Effector memory CD8-positive, alpha-beta T cell (primary cell): ENCODE measurements around the gene MZF1.

ENCODE experiments used
- ATAC-seq: fragments of 150-1000 bp; cut with Tn5 transposase; replicated peaks from 2 replicates; pipeline ENCODE4 v1.10.0; 2021; ENCODE audit warnings: mild to moderate bottlenecking, moderate library complexity
- DNase-seq, 3 experiments: peaks; one replicate each; pipeline ENCODE4 v3.0.0; 2021
- H3K27ac Mint-ChIP-seq, 2 donors: one replicate each; pipeline ENCODE4 v1.8.0; 2022; ENCODE audit warnings: mild to moderate bottlenecking in 2 of 2, mixed read lengths in 2 of 2, moderate library complexity in 2 of 2
- H3K27me3 Mint-ChIP-seq, 2 donors: one replicate each; pipeline ENCODE4 v1.8.0; 2022; ENCODE audit warnings: mixed read lengths in 2 of 2
- H3K36me3 Mint-ChIP-seq: one replicate; pipeline ENCODE4 v1.8.0; 2022; ENCODE audit warnings: mild to moderate bottlenecking, moderate library complexity, mixed read lengths; ENCODE audit not compliant: insufficient read depth
- H3K4me1 Mint-ChIP-seq, 2 donors: one replicate each; pipeline ENCODE4 v1.8.0; 2022; ENCODE audit warnings: low read depth in 2 of 2, mixed read lengths in 2 of 2
- H3K4me3 Mint-ChIP-seq, 2 donors: one replicate each; pipeline ENCODE4 v1.8.0; 2022; ENCODE audit warnings: mild to moderate bottlenecking in 2 of 2, mixed read lengths in 2 of 2, moderate library complexity in 2 of 2
- H3K9me3 Mint-ChIP-seq, 2 donors: one replicate each; pipeline ENCODE4 v1.8.0; 2022; ENCODE audit warnings: mixed read lengths in 2 of 2

The MZF1 gene

DNA sequence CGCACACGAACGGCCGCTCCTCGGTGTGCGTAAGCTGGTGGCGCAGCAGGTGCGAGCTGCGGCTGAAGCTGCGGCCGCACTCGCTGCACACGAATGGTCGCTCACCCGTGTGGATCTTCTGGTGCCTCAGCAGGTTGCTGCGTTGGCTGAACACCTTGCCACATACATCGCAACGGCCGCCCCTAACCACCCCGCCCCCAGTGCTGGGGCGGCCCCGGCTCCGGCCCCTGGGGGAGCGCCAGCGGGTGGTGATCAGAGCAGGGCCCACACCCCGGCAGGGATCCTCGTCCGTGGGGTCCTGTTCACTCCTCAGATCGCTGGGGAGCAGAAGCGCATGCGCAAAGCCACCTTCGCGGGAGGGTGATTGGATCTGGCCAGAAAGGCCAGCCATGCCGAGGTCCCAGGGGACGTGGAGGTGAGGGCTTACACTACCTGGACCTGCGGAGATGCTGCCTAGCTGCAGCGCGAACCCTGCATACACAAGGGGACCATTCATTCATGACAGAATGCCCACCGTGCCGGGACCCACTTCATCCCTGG lies 10.0 kb downstream of the MZF1 start:
- Mint-ChIP-seq H3K27me3 (no peaks in the 10 kb centered on the region), H3K27ac (peak overlapping the region; percentile 41 to 49), H3K36me3 (peaks cover 28% of the 10 kb centered on the region), H3K9me3 (no peaks in the 10 kb centered on the region), H3K4me3 (peak overlapping the region; percentile 80 to 99), H3K4me1 (peaks cover 21 to 28% of the 10 kb centered on the region in 2 donors)
- DNase-seq (no peak), ATAC-seq (no peak)

DNA sequence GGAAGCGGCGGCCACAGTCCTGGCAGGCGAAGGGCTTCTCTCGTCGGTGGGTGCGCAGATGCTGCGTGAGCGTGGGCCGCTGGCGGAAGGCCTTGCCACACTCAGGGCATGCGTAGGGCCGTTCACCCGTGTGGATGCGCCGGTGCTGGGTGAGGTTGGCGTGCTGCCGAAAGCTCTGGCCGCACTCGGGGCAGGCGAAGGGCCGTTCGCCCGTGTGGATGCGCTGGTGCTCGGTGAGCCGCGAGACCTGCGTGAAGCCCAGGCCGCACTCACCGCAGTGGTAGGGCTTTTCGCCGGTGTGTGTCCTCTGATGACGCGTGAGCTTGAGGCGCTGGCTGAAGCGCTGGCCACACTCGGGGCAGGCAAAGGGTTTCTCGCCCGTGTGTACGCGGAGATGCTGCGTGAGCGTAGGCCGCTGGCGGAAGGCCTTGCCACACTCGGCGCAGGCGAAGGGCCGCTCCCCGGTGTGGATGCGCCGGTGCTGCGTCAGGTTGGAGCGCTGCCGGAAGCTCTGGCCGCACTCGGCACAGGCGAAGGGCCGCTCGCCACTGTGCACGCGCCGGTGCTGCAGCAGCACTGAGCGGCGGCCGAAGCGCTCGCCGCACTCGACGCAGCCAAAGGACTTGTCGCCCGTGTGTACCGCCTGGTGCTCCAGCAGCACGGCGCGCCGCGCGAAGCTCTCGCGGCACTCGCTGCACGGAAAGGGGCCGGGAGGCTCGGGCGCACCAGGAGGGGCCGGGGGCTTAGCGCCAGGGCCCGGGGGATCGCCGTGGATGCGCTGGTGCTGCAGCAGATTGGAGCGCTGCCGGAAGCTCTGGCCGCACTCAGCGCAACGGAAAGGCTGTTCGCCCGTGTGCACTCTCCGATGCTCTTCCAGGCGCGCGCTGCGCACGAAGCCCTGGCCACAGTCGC lies 10.8 kb downstream of the MZF1 start:
- ATAC-seq, result no peak
- Mint-ChIP-seq H3K9me3 (no peaks in the 10 kb centered on the region), H3K27me3 (no peaks in the 10 kb centered on the region), H3K27ac (peak overlapping the region; percentile 41 to 86), H3K4me3 (peak overlapping the region; percentile 80 to 99), H3K4me1 (peaks cover 29 to 35% of the 10 kb centered on the region in 2 donors), H3K36me3 (peaks cover 35% of the 10 kb centered on the region)
- no peak for DNase-seq

DNA sequence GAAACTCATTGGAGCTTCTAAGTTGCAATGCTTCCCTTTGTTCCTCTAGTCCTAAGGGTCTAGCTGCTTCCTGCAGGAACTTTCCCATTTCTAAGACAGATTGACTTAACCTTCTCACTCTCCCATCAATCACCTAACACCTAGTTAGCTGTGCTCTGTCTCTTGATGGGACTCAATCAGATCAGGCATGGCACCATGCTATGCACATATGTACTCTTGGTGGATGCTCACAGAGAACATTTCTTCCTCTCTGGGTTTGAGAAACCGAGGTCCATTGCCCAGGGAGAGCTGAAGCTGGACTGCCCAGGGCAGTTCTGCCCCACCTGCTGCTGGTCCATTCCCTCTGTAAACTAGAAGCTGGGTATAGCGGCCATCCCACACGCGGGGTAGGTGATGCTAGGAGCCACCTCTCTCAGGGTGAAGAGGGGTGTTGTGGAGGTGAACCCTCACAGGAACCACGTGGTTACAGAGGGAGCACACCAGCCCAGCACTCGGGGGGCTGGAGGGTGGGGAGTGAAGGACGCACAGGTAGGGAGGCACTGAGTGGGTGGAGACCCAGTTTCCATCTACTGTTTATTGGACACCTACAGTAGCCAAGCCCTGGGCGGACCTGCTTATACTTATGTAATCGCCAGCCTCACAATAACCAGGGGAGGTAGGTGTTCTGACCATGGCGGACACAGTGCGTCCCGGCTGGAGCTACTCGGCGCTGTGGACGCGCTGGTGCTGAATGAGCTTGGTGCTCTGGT lies 11.6 kb downstream of the MZF1 start:
- H3K4me1 Mint-ChIP-seq, result peaks cover 36 to 43% of the 10 kb centered on the region in 2 donors
- no peaks in the 10 kb centered on the region for H3K9me3 Mint-ChIP-seq

DNA sequence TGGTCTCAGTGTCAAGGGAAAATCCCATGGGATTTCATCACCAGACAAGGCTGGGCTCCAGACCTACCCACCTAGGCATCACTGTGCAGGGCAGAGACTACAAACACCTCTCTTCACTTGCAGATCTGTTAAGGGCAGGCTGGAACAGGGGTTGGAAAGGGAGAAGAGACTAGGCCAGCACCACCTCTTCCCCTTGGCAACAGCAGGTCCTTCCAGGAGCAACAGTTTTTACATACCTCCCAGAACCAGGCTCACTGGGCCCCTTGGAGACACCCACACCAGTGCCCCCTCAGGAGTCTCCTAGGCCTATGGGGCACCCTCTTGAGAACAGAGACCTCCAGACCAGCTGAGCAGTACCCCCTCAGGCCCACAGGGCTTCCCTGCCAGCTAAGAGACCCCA lies 12.2 kb downstream of the MZF1 start:
- peak overlapping the region in 1 of 2 donors; percentile 38 for H3K27ac Mint-ChIP-seq
- no peaks in the 10 kb centered on the region for H3K9me3 Mint-ChIP-seq
- no peak for DNase-seq
- peak overlapping the region; percentile 80 to 99 for H3K4me3 Mint-ChIP-seq
- ATAC-seq, result no peak
- H3K27me3 Mint-ChIP-seq, result no peaks in the 10 kb centered on the region
- H3K36me3 Mint-ChIP-seq, result peaks cover 47% of the 10 kb centered on the region
- peaks cover 41 to 49% of the 10 kb centered on the region in 2 donors for H3K4me1 Mint-ChIP-seq

More for the DNA sequence above, 11.6 kb downstream of the MZF1 start:
- peak overlapping the region; percentile 80 to 99 for H3K4me3 Mint-ChIP-seq
- ATAC-seq (no peak), DNase-seq (no peak)
- H3K27ac Mint-ChIP-seq, result peak overlapping the region in 1 of 2 donors; percentile 86
- H3K36me3 Mint-ChIP-seq, result peaks cover 43% of the 10 kb centered on the region
- no peaks in the 10 kb centered on the region for H3K27me3 Mint-ChIP-seq

DNA sequence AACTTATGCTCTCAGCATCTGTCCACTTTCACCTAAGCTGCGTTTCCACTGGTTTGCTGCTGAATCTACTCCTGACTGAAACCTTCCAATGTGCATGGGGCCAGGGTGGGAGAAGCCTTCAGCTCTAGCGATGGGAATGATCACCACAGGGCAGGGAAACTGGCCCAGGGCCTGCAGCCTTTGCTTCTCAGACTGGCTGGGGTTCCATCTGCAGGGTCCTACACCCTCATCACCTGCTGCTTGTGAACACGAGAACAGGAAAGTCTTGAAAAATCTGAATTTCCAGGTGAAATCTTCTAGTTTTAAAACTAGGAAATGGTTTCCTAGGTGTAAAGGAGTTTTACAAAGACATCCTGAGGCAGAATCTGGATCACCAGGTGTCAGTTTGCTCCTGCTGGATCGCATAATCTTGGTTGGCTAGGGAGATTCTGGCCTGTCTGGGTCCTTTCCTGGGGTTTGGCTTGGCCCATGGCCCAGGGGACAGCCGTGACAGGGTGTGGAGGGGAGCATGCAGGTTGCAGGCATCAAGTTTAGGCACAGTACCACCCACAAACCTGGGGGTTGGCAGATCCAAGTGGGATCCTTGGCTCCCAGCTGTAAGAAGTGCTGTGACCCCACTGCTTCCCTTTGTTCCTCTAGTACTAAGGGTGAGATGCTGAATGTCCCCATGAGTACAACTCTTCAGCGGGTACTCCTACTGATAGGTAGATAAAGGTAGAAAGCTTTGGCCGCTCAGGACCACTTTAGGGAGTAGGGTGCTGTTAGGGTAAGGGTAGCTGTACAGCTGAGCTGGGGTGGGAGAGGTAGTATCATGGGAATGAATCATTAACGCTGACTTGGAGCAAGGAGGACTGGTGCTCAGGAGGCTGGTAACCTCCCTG lies 12.9 kb downstream of the MZF1 start:
- H3K27me3 Mint-ChIP-seq, result no peaks in the 10 kb centered on the region
- ATAC-seq (no peak), DNase-seq (no peak)
- H3K27ac Mint-ChIP-seq, result peak overlapping the region; percentile 95 to 99
- no peaks in the 10 kb centered on the region for H3K9me3 Mint-ChIP-seq
- H3K4me1 Mint-ChIP-seq, result peaks cover 43 to 53% of the 10 kb centered on the region in 2 donors
- H3K36me3 Mint-ChIP-seq, result peaks cover 53% of the 10 kb centered on the region
- peak overlapping the region; percentile 96 to 99 for H3K4me3 Mint-ChIP-seq

DNA sequence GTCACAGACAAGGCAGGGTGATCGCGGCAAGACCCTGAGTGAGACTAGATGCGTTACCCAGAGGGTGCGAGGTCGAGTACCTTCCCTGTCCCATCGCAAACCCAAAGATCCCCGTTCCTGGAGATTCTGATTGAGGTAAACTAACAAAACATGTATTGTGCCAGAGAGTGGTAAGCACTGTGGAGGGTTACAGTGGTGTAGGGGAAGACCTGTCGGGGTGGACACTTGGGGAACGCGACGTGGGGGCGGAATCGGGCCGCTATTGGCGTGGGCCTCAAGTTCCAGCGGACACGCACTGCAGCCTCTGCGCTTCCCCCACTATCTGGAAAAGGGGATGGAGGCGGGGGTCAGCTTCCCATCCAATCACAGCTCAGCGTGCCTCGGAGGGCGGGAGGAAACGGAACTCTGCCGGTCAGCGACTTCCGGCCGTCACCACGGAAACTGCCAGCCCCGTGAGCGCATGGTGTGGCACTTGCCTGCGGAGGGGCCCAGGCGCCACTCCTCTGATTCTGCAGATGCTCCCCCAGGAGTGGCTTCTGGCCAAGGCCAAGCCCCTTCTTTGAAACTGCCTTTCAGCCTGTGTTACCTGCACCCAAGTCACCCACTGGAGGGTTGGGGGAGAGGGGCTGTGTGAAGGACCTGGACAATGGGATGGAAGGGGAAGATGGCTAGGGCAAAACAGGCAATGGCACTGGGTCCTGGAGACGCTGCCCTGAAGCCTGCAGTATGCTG lies 13.7 kb downstream of the MZF1 start:
- H3K36me3 Mint-ChIP-seq, result peaks cover 59% of the 10 kb centered on the region
- H3K4me3 Mint-ChIP-seq, result peak overlapping the region; percentile 96 to 99
- DNase-seq (peak in 2 of 3 experiments; percentile 33 to 38), ATAC-seq (no peak)
- no peaks in the 10 kb centered on the region for H3K9me3 Mint-ChIP-seq
- peak overlapping the region; percentile 95 to 99 for H3K27ac Mint-ChIP-seq
- H3K4me1 Mint-ChIP-seq, result peaks cover 48 to 58% of the 10 kb centered on the region in 2 donors
- H3K27me3 Mint-ChIP-seq, result no peaks in the 10 kb centered on the region

DNA sequence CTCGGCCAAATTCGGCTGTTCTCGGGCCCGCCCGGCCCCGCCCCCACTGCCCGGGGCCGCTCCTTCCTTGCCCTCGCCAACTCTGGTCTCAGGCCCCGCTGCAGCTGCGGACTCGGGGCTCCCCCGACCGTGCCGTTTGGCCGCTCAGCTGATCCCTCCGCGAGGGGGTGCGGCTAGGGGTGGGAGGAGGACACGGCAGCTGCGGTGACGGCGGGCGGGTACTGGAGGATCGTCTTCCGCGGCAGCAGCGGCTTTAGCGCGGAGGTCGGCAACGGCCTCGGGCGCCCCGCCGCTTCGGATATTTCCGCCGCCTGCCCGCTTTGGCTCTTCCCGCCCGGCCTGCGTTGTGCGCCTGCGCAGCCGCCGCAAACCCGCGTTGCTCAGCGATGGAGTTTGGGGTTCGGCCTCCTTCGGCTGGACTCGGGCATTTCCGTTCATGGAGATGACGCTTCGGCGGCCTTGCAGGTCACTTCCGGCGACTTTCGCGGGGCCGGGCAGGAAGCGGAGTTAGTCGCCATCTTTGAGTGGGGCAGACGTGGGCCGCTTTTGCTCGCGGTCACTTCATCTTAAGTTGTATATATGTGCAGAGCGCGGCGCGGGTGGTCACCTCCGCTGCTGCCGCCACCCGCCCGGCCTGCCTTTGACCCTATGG lies 14.4 kb downstream of the MZF1 start:
- peak; percentile 100 for DNase-seq
- Mint-ChIP-seq H3K27me3 (no peaks in the 10 kb centered on the region), H3K4me3 (peak overlapping the region; percentile 96 to 99), H3K4me1 (peaks cover 50 to 64% of the 10 kb centered on the region in 2 donors), H3K27ac (peak overlapping the region; percentile 95 to 99), H3K9me3 (no peaks in the 10 kb centered on the region), H3K36me3 (peaks cover 64% of the 10 kb centered on the region)
- peak; percentile 65 for ATAC-seq

DNA sequence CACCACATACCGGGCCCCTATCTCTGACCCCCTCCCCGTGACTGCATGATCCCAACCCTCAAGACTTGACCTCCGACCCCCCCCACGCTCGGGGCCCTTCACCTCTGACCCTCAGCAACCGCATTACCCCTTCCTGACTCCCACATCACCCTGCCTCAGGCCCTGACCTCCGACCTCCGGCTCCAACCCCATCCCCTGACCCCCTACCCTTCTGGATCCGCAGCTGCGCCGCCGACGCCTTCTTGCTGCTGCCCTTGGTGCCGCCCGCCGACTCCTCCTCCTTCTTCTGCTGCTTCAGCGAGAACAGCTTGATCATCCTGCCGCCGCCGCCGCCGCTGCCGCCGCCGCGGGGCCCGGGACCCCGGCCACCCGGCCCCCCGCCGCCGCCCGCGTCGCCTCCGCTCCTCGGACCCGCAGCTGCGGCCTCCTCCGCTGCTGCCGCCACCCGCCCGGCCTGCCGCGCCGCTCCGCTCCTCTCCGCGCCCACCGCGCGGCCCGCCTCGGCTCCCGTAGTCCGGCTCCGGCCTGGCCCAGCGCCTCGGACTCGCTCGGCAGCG lies 15.0 kb downstream of the MZF1 start, which contains the start of gene UBE2M:
Gene UBE2M, minus strand, starts transcription at position 546 of the 557 bp plus-strand sequence. Its CDS starts 230 bp downstream, at position 316.
- Mint-ChIP-seq H3K27ac (peak within 1 kb of the TSS; percentile 95 to 99), H3K27me3 (no peaks in the 10 kb centered on the region), H3K36me3 (peaks cover 69% of the 10 kb centered on the region), H3K4me3 (peak within 1 kb of the TSS; percentile 96 to 99), H3K4me1 (peaks cover 48 to 63% of the 10 kb centered on the region in 2 donors), H3K9me3 (no peaks in the 10 kb centered on the region)
- peak in 2 of 3 experiments; percentile 44 to 54 for DNase-seq
- ATAC-seq, result peak; percentile 19

DNA sequence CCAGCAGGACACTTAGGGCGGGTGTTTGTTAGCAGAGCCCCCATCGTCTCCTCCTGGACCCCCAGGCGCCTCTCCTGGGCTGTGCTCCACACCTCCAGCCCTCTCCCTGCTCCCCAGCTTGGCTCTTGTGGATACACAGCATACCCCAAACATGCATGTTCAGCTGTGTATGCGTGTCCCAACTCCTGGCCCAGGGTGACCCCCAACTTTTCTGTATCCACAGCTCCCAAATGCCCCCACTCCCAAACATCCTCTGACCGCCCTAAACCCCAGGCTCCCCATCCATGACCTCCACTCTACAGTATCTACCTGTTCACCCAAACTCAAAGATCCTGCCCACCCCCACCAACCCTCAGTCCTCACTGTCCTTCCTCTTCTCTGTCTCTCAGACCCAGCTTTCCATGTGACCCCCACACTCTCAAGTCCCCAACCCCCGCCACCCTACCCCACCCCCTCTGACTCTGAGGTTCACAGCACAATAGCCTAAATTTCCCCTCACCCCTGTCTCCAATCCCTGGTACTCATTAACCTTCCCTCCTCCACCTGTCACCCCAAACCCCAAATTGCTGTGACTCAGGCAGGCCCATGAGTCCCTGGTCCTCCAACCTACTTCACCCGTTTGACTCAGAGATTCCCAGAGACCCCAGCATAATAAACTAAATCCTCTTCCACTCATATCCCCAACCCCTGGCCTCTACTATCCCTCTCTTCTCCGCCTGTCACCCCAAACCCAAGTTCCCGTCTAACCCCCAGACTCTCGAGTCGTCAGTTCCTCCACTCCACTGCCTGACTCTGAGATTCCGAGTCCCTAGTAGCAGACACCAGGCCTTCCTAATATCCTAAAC lies 15.7 kb downstream of the MZF1 start:
- no peak for ATAC-seq
- Mint-ChIP-seq H3K4me3 (peak overlapping the region; percentile 96 to 99), H3K27me3 (no peaks in the 10 kb centered on the region), H3K9me3 (no peaks in the 10 kb centered on the region), H3K4me1 (peaks cover 54 to 65% of the 10 kb centered on the region in 2 donors), H3K27ac (peak overlapping the region; percentile 95 to 99), H3K36me3 (peaks cover 76% of the 10 kb centered on the region)
- DNase-seq, result no peak

DNA sequence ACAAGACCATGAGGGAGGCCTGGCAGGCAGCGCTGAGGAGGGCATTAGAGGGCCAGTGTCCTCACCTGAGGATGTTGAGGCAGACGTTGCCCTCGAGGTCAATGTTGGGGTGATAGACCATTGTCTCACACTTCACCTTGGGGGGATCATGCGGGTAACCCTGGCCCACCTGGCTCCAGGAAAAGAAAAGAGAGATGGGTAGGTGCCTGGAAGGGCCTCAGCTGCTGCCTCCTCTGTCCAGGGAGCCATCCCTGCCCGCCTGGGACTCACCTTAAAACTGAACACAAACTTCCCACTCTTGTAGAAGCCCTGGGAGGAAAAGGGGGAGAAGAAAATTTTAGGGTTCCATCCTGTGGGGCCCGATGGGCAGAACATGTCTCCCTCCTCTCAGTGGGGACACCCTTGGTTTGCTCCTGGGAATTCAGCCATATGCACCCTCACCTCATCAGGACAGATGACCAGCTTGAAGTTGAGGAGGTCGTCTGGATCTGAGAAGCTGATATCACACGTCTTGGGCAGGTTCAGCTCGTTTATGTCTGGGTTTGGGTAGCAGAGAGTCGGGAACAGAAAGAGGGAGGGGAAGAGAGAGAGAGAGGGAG lies 16.4 kb downstream of the MZF1 start:
- Mint-ChIP-seq H3K27me3 (no peaks in the 10 kb centered on the region), H3K36me3 (peaks cover 77% of the 10 kb centered on the region), H3K4me3 (peak overlapping the region; percentile 96 to 99), H3K9me3 (no peaks in the 10 kb centered on the region), H3K4me1 (peaks cover 55 to 61% of the 10 kb centered on the region in 2 donors), H3K27ac (peak overlapping the region; percentile 95 to 99)
- DNase-seq (no peak), ATAC-seq (no peak)
